ENCODE measurements around the gene FBXO3. TPM values are rescaled to one million over a fixed set of nuclear protein-coding genes. Genes with fewer than 3 reads are reported as not detected.

Gene FBXO3
- total and polyA plus RNA-seq, 2 of the 8 experiments (the other 6 are each of a cell fraction or from before 2014, with no cell fraction given): 15.9 to 25.7 TPM

DNA sequence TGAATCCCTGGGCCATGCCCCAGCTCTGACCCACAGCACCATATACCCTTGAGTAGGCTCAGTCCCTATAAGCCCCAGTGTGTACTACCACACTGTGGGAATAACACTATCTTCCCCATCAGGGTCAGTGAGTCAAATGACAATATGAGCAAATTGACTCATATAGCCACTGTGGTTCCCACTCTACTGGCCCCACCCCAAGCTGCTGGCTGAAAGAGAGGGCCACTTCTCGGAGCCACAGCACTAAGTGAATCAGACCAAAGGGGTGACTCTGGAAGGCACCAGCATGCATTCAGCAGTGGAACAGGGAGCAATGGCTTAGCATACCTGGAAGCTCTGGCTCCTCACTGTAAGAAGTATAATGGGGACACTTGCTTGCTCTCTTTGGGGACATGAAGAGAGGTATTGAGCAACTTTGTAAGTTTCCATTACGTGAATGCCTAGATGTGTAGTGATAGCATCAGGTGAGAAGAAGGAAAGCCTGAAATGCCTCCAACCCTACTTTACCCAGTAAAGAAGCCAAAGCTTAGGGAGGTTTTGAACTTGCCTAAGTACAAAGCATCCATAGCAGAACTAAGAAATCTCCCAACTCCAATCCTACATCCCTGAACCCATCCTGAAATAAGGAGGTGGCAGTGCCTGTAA, 51.6 kb downstream of the FBXO3 start (continued):
- TF ChIP-seq CBX5 (IDR thresholded peaks at IDR 0.05; ENCODE audit: low read depth, low read length) (no peak), BCL11A (IDR thresholded peaks at IDR 0.05; ENCODE audit: low read depth in 2 of 2, low read length in 2 of 2) (no peak), JUND (IDR thresholded peaks at IDR 0.05; ENCODE audit: low read length) (no peak), EP300 (IDR thresholded peaks at IDR 0.05; ENCODE audit: borderline replicate concordance in 1 of 2, low read depth in 2 of 2, low read length in 2 of 2) (no peak), YY1 (IDR thresholded peaks at IDR 0.05; ENCODE audit: low read depth, low read length) (no peak), NANOG (IDR thresholded peaks at IDR 0.05; ENCODE audit: insufficient read depth, low read depth, low read length, poor library complexity, severe bottlenecking) (no peak), GABPA (IDR thresholded peaks at IDR 0.05; ENCODE audit: borderline replicate concordance, insufficient read depth, low read length) (no peak)

All from H1 (cell line).